Measurements from ENCODE around the gene EIF4A2. TPM values are rescaled to one million over a fixed set of nuclear protein-coding genes. Genes with fewer than 3 reads are reported as not detected.

Gene EIF4A2
- total and polyA plus RNA-seq, 2 of the 13 experiments (the other 11 are each of a cell fraction or from before 2014, with no cell fraction given) = 480 to 596 TPM

GRCh38 chr3:186742618-186743380, 40.6 kb upstream of the EIF4A2 start (continued):
- TF ChIP-seq AHDC1 (CRISPR knock-in tag; IDR thresholded peaks at IDR 0.05; ENCODE audit: borderline replicate concordance) (peak; percentile 82; the same call in 1 of the 2 replicates), NCOA2 (CRISPR knock-in tag; IDR thresholded peaks at IDR 0.05) (peak; percentile 79), HOMEZ (CRISPR knock-in tag; IDR thresholded peaks at IDR 0.05; ENCODE audit: low read depth) (no peak), ATAD3A (CRISPR knock-in tag; IDR thresholded peaks at IDR 0.05) (no peak), NR1H2 (CRISPR knock-in tag; IDR thresholded peaks at IDR 0.05; ENCODE audit: borderline replicate concordance, low read depth) (no peak), ZFP41 (CRISPR knock-in tag; IDR thresholded peaks at IDR 0.05; ENCODE audit: borderline replicate concordance) (no peak), ZNF18 (CRISPR knock-in tag; IDR thresholded peaks at IDR 0.05; ENCODE audit: insufficient replicate concordance) (no peak), ZNF589 (CRISPR knock-in tag; conservative IDR thresholded peaks at IDR 0.05) (no peak), GPN1 (CRISPR knock-in tag; IDR thresholded peaks at IDR 0.05; ENCODE audit: borderline replicate concordance) (no peak), TEAD2 (CRISPR knock-in tag; IDR thresholded peaks at IDR 0.05) (no peak), ZMYM3 (CRISPR knock-in tag; IDR thresholded peaks at IDR 0.05) (no peak), ZBTB20 (CRISPR knock-in tag; IDR thresholded peaks at IDR 0.05; ENCODE audit: borderline replicate concordance, low read depth) (peak; percentile 55; the same call in 1 of the 2 replicates), RORA (CRISPR knock-in tag; IDR thresholded peaks at IDR 0.05) (no peak), TIGD3 (CRISPR knock-in tag; IDR thresholded peaks at IDR 0.05; ENCODE audit: borderline replicate concordance) (no peak), LCORL (IDR thresholded peaks at IDR 0.05) (no peak), LCORL (CRISPR knock-in tag; IDR thresholded peaks at IDR 0.05) (no peak)
